HG02938 (cell line): ENCODE results near the gene LCE3B.
A peak's percentile ranks its signal among the peaks of the same experiment; 100 is the strongest.
"Not testable (repeated sequence)": the region's sequence is repeated elsewhere in the genome, so short reads cannot be mapped to it uniquely, and the experiment has no call there.

Source experiments
- ATAC-seq: cut with Tn5 transposase; IDR thresholded peaks from one replicate; pipeline ENCODE4 v1.9.1; 2021; ENCODE audit warnings: mild to moderate bottlenecking, moderate library complexity; ENCODE audit not compliant: unreplicated experiment

The LCE3B gene, protein sequence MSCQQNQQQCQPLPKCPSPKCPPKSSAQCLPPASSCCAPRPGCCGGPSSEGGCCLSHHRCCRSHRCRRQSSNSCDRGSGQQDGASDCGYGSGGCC

DNA sequence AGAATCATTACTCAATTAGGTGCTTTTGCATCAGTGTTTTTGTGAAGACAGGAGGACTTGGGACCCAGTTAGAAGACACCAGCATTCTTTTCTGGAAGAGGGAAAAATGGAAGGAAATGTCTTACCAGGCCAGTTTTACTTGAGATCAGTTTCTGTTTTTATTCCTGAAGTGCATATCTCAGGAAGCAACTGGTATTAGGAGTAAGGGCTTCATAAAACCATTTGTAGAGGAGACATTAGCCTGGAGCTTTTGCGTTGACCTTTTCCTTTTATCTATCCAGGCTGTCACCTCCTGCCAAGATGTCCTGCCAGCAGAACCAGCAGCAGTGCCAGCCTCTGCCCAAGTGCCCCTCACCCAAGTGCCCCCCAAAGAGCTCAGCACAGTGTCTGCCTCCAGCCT lies at the start of gene LCE3B:
Gene LCE3B, plus strand, starts transcription at position 301 of the 400 bp plus-strand sequence. Its CDS starts 0 bp downstream, at position 301.
- no peak for ATAC-seq

DNA sequence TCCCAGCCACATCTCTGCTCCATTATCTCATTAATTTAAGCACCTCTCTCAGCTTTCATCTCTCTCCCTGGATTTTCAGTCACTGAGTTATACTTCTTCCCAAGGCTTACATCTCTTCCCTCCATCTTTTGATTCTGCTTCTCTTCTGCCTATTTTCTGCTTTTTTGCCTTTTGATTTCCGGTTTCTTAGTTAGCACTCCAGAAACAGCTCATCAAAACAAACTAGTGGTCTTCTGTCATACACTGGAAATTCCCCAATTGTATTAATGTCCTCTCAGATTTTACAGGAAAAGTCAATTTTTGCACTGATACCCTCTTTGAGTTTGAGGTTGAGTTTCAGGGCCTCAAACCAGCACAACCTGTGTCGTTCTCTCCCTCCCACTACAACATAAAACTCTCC lies 48.5 kb upstream of the LCE3B start:
- ATAC-seq = no peak

DNA sequence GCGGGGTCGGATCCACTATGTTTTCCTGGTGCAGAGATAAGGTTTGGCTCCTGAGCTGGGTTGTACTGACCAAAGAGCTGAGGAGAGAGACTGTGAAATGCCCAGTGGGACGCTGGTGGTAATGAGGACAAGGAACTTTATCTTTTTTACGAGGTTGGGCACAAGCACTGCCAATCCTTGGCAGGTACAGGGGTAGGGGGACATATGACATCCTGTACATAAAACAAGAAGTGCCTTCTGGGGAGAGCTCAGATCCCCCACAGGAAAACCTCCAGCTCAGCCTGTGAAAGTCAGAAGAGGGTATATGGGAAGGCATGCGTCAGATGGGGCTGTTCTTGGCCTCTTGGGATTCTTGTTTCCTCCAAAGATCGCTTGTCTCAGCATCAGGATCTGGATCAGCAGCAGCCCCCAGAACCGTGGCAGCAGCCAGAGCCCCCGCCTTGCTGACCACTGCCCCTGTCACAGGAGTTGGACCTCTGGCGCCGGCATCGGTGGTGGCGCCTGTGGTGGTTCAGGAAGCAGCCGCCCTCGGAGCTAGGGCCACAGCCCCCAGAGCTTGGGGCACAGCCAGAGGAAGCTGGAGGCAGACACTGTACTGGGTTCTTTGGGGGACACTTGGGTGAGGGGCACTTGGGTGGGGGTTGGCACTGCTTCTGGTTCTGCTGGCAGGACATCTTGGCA lies 47.9 kb upstream of the LCE3B start:
- ATAC-seq = no peak

DNA sequence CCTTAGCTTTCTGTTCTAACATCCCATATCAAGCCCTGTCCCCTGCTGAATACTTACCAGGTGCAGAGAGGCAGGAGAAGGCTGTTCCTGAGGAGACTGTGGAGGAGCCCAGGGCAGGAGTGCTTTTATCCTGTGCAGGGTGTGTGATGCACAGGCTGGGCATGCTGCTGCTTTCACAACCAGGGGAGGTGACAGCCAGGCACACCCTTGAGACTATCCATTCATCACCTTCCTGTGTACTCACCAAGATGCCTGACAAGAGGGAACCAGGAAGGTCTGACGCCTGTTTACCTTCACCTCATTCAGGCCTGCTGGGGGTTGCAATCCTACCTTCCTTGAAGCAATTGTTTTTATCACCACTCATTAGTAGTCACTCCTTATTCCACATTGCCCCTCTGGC lies 46.9 kb upstream of the LCE3B start, which contains the start of gene LCE3E:
Gene LCE3E, minus strand, starts transcription at position 100 of the 400 bp plus-strand sequence. CDS start 572 bp downstream, outside the sequence.
- no peak for ATAC-seq

DNA sequence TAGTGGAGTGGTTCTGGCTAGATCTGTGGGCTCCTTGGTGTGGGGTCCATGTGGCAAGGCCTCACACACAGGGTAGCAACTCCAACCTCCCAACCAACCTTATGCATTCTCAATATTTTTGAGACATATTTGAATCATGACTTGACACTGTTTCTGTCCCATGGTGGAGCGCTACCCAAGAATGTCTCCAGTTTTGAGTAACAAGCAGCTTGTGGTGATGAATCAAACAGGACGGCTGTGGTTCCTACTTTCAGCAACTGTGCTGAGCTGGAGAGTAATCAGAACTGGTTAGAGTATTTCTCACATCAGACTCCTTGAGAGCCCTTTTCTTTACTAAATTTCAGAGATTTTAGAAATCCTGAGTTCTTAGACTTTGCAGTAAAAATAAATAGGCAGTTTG lies 36.4 kb upstream of the LCE3B start:
- ATAC-seq = peak; percentile 37

DNA sequence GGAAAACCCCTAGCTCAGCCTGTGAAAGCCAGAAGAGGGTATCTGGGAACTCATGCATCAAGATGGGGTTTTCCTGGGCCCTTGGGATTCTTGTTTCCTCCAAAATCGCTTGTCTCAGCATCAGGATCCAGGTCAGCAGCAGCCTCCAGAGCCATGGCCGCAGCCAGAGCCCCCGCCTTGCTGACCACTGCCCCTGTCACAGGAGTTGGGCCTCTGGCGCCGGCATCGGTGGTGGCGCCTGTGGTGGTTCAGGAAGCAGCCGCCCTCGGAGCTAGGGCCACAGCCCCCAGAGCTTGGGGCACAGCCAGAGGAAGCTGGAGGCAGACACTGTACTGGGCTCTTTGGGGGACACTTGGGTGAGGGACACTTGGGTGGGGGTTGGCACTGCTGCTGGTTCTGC lies 34.1 kb upstream of the LCE3B start:
- ATAC-seq = not testable (repeated sequence)

DNA sequence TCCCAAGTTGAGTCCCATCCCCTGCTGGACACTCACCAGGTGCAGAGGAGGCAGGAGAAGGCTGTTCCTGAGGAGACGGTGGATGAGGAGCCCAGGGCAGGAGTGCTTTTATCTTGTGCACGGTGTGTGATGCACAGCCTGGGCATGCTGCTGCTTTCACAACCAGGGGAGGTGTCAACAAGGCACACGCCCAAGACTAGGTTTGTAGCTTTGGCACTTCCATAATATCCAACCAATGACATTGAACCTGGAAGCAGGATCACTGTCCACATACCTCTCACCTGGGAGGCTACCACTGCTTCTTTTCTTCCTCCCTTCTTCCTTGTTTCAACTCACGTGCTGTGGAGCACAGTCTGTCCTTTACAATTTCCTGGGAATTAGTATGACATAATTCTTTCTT lies 33.2 kb upstream of the LCE3B start, which contains the start of gene LCE3D:
Gene LCE3D, minus strand, starts transcription at position 84 of the 400 bp plus-strand sequence. CDS start 580 bp downstream, outside the sequence.
- ATAC-seq = no peak

DNA sequence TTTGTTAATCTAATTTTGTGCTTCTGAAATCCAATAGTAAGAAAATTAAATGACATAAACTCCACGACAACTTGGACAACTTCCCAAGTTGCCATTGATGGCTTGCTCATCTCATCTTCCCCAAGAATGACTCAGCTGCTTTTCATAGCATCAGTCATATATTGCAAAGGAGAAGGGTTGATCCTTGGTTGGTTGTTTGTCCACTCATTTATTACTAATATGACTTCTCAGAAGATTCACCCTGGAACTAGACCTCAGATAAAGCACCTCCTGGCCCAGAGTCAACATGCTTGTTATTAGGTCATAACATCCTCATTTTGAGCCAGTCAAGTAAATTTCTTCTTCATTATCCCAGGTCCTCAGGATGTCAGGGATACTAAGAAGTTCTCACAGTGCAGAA lies 31.0 kb upstream of the LCE3B start:
- no peak for ATAC-seq

DNA sequence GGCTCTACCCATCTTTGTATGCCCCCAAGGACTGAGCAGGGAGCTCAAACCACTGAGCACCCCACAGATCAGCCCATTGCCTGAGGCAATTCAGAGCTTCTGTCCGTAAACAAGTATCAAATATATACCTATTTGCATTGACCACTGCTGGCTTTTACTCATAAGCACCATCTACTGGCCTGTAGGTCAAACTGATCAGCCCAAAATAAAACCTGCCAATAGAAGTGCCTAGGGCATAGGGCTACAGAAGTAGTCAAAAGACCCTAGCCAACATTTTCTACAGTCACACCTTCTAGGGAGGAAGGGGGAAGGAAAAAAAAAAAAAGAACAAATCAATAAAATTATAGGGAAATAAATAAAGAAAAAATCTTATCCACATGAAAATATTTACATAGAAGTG lies 28.0 kb upstream of the LCE3B start:
- ATAC-seq = no peak

DNA sequence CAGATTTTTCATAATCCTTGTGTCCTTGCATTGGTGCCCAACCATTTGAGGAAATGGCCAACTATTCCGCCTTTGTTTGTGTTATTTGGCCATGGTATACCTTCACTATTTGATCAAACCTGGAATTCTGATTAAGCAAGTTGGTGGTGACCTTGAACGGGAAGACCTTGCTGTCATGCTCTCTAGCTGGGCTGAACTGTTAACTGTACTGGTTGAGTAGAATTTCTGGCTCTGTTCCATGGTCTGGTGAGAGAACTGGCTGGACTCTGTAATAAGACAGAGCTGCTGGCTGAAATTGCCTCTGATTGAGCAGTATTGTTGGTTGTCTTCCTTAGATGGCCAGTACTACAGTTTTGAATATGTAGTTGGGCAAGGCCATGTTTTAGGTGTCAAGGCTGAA lies 16.6 kb upstream of the LCE3B start:
- no peak for ATAC-seq

DNA sequence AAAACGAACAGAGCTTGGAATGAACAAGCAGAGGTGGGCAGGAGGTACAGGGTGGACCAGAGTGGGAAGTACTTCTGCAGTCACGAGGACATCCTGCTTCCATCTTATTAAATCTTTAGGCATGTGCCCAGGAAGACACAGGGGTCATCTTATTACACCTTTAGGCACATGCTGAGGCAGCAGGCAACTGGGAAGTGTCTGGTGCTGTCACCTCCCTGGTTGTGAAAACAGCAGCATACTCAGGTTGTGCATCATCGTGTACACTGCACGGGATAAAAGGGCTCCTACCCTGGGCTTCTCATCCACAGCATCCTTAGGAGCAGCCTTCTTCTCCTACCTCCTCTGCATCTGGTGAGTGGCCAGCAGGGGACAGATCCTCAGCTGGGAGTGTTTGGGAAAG lies 13.7 kb upstream of the LCE3B start, which contains the start of gene LCE3C:
Gene LCE3C, plus strand, starts transcription at position 301 of the 400 bp plus-strand sequence. CDS start 498 bp downstream, outside the sequence.
- ATAC-seq = no peak

DNA sequence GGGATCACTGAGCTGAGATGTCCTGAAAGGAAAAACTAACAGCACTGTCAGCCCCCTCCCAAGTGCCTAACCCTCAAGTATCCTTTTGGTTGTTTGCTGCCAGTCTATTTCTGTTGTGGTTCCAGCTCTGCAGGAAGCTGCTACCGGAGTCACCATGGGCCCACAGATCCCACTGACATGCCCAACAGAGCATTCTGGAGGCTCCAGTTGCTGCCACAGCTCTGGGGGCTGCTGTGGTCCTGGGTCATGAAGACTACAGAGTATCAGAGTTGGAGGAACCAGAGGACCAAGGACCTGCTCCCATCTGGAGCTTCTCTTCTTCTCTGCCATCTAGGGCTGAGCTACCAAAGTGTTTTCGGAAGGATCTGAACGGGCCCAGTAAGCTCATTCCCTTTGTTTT lies 8.4 kb downstream of the LCE3B start:
- no peak for ATAC-seq

DNA sequence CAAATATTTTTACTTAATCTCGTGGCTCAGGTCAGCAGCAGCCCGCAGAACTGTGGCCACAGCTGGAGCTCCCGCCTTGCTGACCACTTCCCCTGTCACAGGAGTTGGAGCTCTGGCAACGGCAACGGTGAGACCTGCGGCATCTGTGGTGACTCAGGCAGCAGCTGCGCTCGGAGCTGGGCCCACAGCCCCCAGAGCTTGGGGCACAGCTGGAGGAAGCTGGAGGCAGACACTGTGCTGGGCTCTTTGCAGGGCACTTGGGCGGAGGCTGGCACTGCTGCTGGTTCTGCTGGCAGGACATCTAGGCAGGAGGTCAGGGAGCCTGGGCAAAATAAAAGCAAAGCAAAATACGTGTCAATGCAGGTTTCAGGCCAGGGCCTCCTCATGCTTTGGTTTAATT lies 9.2 kb downstream of the LCE3B start, which contains the start of gene LCE3A:
Gene LCE3A, minus strand, starts transcription at position 301 of the 400 bp plus-strand sequence. Its CDS starts 0 bp downstream, at position 301.
- no peak for ATAC-seq

DNA sequence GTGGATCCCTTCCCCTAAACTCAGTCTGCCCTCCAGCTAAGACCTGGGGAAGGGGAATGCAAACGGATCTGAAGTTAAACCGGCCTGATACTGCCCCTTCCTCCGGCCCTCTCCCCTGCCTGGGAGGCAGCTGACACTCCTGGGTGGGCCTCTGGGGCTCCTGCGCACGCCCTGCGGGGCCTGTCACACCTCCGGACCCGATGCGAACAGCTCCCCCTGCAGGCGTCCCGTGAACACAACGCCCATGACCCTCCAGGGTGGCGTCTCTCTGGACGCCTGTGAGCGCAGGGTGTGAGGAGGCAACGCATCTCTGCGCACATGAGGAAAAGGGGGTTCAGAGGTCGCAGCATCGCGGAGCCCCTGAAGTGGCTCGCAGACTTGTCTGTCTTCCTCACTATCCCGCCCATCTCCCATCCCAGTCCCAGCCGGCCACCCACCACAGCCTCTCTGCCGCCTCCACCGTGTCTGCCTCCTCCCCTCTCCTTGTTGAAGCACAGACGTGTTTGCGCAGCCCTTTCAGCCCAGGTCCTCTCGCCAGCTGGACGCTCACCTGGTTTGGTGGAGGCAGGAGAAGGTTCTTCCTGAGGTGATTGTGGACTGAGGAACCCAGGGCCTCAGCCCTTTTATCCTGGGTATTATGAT lies 9.7 kb downstream of the LCE3B start:
- ATAC-seq = no peak

DNA sequence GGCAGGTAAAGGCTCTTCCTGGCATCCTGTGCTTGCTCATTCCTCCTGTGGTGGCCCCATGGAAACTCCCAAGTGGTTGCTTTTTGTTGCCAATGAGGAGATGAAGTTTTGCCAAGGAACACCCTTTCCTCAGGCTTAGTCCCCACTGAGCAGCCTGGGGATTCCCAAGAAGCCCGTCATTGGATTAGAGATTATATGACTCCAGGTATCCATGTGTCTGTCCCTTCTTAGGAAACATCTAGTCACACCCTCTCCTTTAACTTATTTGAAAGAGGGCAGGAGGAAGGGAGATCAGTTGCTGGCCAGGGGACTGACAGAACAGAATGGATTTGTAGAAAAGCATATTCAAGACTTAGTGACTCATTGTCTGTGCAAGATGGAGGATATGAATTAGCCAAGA lies 13.1 kb downstream of the LCE3B start:
- ATAC-seq = no peak

DNA sequence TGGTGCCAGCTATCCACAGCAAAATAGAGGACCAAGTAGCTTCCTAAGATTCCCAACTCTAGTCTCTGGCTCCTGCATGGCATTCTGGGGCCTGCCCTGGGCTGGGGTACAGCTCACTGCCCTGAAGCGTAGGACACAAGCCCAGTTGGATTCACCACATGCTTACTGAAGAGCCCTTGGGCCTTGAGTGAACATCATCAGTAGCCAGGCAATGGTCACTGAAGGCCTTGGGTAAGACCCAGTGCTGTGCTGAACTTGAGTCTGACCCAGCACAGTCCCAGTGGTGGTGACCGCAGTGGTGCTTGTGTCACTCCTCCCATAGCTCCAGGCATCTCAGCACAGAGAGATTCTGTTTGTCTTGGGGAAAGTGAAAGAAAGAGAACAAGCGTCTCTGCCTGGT lies 17.0 kb downstream of the LCE3B start:
- ATAC-seq = no peak

DNA sequence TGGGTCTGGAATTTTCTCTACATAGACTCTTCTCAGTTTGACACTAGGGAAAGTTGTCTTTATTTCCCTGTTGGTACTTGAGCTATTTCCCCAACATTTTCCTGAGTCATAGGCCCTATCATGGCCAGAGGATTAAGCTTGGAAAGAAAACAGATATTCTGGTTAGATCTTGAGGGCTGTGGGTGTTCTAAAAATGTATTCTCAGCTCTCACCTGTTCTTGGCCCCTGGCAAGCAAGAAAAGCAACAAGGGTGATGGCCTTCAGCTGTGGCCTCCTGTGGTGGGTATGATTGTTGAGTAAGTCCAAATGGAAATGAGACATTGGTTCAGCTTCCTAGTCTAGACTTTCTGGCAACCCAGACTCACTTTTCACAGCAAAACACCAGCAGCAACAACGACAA lies 26.7 kb downstream of the LCE3B start:
- no peak for ATAC-seq

DNA sequence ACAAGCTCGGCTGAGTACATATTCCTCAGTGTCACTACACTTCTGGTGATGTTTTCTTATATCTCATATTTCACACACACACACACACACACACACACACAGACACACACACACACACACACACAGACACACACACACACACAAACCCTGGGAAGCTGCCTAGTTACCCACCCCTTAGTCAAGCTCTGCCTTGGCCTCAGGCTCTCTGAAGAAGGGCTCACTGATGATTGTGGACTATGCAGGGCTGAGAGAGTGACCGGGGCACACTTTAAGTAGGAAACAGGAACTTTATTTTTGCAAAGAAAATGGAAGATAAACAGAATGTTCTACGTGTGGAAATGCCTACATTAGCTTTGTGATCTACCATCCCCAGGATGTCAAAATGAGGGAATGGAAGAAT lies 30.3 kb downstream of the LCE3B start:
- ATAC-seq = no peak

DNA sequence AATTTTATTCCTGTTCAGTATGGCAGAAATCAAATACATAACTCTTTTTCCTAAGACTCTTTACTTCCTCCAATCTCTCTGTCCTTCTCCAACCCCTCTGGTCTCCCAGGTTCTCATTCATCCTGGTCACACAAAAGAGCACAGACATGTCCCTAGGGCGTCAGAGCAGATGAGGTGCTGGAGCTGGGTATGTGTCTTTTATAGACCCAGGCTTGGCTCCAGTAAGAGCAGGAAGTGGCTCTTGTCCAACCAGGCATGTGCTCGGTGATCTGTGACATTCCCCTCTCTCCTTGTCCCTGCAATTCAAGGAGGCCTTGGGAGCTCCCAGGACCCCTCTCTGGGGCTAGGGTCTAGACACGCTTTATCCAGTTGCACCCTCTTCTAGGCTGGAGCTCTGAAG lies 31.5 kb downstream of the LCE3B start:
- ATAC-seq = no peak

DNA sequence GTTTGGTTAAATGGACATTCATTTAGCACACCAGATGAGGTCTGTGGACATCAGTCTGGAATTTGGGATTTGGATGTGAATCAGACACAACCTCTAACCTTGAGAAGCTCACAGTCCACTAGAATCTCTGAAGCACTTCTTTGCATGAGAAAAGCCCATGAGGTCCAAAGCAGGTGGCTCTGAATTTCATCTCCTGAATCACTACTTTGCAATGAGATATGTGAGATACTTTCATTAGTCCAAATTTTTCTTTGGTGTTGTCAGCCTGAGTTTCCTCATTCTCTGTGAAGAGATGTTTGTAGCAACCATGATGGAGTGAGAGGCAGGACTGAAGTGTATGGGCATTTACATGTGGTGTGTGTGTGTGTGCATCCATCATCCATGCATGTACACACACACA lies 33.0 kb downstream of the LCE3B start:
- no peak for ATAC-seq

DNA sequence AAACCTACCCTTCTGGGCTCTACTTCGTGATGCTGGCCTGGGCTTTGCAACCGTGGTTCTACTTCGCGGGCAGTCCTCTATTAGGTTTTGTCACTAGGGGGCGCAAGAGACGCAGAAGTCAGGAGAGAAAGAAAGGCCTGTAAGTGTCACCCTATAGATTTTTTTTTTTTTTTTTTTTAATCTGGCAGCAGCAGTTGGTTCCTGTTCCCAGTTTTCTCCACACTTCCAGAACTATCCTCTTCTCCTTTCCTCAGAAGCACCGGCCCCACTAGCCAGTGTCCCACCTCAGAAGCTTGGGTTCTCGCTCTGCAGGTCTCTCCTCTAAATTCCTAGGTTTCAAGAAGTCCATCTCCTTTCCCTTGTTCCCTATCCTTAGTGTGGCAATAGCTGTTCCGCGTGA lies 40.5 kb downstream of the LCE3B start:
- no peak for ATAC-seq

DNA sequence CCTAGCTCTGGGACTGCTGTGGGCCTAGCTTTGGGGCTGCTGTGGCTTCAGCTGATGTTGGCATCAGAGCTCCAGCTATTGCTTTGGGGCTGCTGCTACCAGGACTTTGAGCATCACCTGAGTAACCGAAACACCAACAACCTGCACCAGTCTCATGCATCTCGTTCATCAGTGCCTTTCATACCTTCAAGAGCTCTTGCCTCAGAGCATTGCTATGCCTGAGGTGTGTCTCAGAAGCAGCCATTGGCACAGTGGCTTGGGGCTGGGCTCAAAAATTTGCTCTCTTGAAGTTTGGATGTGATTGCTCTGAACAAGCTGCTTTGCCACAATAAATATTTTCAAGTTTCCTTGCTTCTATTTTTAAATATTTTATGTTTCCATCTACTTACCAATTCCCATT lies 42.8 kb downstream of the LCE3B start:
- ATAC-seq = no peak
